Endothelial cell of umbilical vein (primary cell): Measurements from ENCODE around the gene GRM5. TPM values are rescaled to one million over a fixed set of nuclear protein-coding genes. Genes with fewer than 3 reads are reported as not detected.
"Not testable (repeated sequence)": the region's sequence is repeated elsewhere in the genome, so short reads cannot be mapped to it uniquely, and the experiment has no call there.

Experiments used
- BruUV-seq: library from RNA; stranded (reverse); fragments of 400-500 nt; replicated peaks from 2 replicates; lab custom pipeline; 2021; lab: Mats Ljungman, UMichigan
- CTCF ChIA-PET: fragments of 300-600, 350-600 bp; sonication (Branson Sonifier 250); formaldehyde crosslinking; loops from one replicate; lab custom pipeline; 2021; ENCODE audit warnings: antibody characterized with exemption, inconsistent platforms; lab: Charles Lee
- POLR2A ChIA-PET: fragments of 300-600, 350-600 bp; sonication (Branson Sonifier 250); formaldehyde crosslinking; loops from one replicate; lab custom pipeline; 2021; ENCODE audit warnings: antibody characterized with exemption, inconsistent platforms; lab: Charles Lee
- DNase-seq: peaks from one replicate; pipeline ENCODE4 v3.0.0-alpha.2; 2011; ENCODE audit warnings: low read depth, low spot score
- FAIRE-seq: peaks from 2 replicates; lab custom pipeline; 2011; peaks lifted over from hg19 to GRCh38; lab: Jason Lieb, UNC
- H2AFZ ChIP-seq: 2 replicates; pipeline ENCODE4 v1.6.0; 2012; ENCODE audit warnings: low read depth, low read length, control low read depth, inconsistent platforms
- H3K27ac ChIP-seq: 2 replicates; pipeline ENCODE4 v1.5.1; 2011; ENCODE audit warnings: low read depth, mild to moderate bottlenecking, control low read depth, low read length, moderate library complexity; ENCODE audit not compliant: insufficient read depth
- H3K27me3 ChIP-seq, 2 experiments: 2 replicates each; pipeline versions ENCODE4 v1.6.0 to v1.6.1; 2011; ENCODE audit warnings: low read length in 2 of 2, mixed read lengths in 1 of 2; ENCODE audit not compliant: control insufficient read depth in 2 of 2, insufficient read depth in 2 of 2
- H3K36me3 ChIP-seq, 2 experiments: 2 replicates in 1 of 2; 3 replicates in 1 of 2; pipeline ENCODE4 v1.5.1; 2011; ENCODE audit warnings: low read length in 2 of 2, mild to moderate bottlenecking in 1 of 2, moderate library complexity in 1 of 2; ENCODE audit not compliant: control insufficient read depth in 2 of 2, insufficient read depth in 2 of 2; ENCODE audit errors: extremely low read depth in 1 of 2
- H3K4me1 ChIP-seq: 3 replicates; pipeline ENCODE4 v1.5.1; 2011; ENCODE audit warnings: mild to moderate bottlenecking, low read length; ENCODE audit not compliant: control insufficient read depth, insufficient read depth; ENCODE audit errors: extremely low read depth
- H3K4me2 ChIP-seq: 2 replicates; pipeline ENCODE4 v1.6.1; 2011; ENCODE audit warnings: low read length, control low read depth, mixed read lengths; ENCODE audit not compliant: insufficient read depth
- H3K4me3 ChIP-seq, 3 experiments: fragments of 200-600 bp in 1 of 3; sonication (generic), shearing (Covaris generic) in 1 of 3; replicated peaks in 1 of 3; 2 replicates each; pipeline ENCODE4 v1.5.1; 2011 to 2016; ENCODE audit warnings: control low read depth in 3 of 3, low read length in 3 of 3, mild to moderate bottlenecking in 2 of 3, inconsistent platforms in 1 of 3, low read depth in 1 of 3, moderate library complexity in 1 of 3; ENCODE audit not compliant: insufficient read depth in 1 of 3
- H3K79me2 ChIP-seq: 2 replicates; pipeline ENCODE4 v1.6.0; 2012; ENCODE audit warnings: low read length, inconsistent platforms; ENCODE audit not compliant: control insufficient read depth, insufficient read depth
- H3K9ac ChIP-seq: replicated peaks from 2 replicates; pipeline ENCODE3; 2011; ENCODE audit warnings: low read length, control low read depth; ENCODE audit not compliant: insufficient read depth; ENCODE audit errors: extremely low read depth
- H3K9me1 ChIP-seq: replicated peaks from 3 replicates; pipeline ENCODE4 v1.6.0; 2011; ENCODE audit warnings: mild to moderate bottlenecking, low read length; ENCODE audit not compliant: control insufficient read depth, insufficient read depth; ENCODE audit errors: extremely low read depth
- H3K9me3 ChIP-seq: replicated peaks from 2 replicates; pipeline ENCODE4 v1.5.1; 2012; ENCODE audit warnings: low read length, inconsistent platforms; ENCODE audit not compliant: control insufficient read depth, insufficient read depth
- H4K20me1 ChIP-seq: replicated peaks from 2 replicates; pipeline ENCODE3; 2011; ENCODE audit warnings: mild to moderate bottlenecking, low read length; ENCODE audit not compliant: control insufficient read depth, insufficient read depth; ENCODE audit errors: extremely low read depth
- dilution Hi-C: fragments of 300-500 bp; cut with MboI; formaldehyde crosslinking; loops from one replicate; pipeline ENCODE4 v1.15.0; 2019; ENCODE audit warnings: low sequenced_read_pairs; ENCODE audit not compliant: extremely low pct_ligation_motif_present
- intact Hi-C: fragments of 100-400 bp; cut with micrococcal nuclease; formaldehyde crosslinking; loops from one replicate; pipeline ENCODE4 v1.10.0; 2022
- polyA plus RNA-seq, 4 experiments: library from polyadenylated mRNA; depleted of rRNA in 3 of 4; stranded (reverse) in 3 of 4; unstranded in 1 of 4; fragments of >200 nt; gene quantifications; 2 replicates each; pipeline versions ENCODE4 v1.2.1 to v1.2.3, GENCODE V29; 2011 to 2012; ENCODE audit warnings: missing spikeins in 1 of 4
- total RNA-seq: library from RNA; stranded (reverse); gene quantifications from 2 replicates; pipeline ENCODE4 v1.2.3, GENCODE V29; 2021

GRM5 gene
- total and polyA plus RNA-seq, 2 donors (not counting 3 experiments of a cell fraction or from before 2014, with no cell fraction given) = 0.10 to 0.11 TPM

GRCh38 chr11:88846266-88846665, 219.5 kb downstream of the GRM5 start:
- H3K36me3 ChIP-seq, CTCF ChIA-PET, FAIRE-seq, H3K9ac ChIP-seq, H3K4me1 ChIP-seq, BruUV-seq, dilution Hi-C loops, H3K4me2 ChIP-seq, H4K20me1 ChIP-seq, H3K79me2 ChIP-seq, DNase-seq, H3K9me1 ChIP-seq, H2AFZ ChIP-seq, H3K27ac ChIP-seq, H3K27me3 ChIP-seq, POLR2A ChIA-PET, intact Hi-C loops, H3K9me3 ChIP-seq, H3K4me3 ChIP-seq: not testable (repeated sequence)

DNA sequence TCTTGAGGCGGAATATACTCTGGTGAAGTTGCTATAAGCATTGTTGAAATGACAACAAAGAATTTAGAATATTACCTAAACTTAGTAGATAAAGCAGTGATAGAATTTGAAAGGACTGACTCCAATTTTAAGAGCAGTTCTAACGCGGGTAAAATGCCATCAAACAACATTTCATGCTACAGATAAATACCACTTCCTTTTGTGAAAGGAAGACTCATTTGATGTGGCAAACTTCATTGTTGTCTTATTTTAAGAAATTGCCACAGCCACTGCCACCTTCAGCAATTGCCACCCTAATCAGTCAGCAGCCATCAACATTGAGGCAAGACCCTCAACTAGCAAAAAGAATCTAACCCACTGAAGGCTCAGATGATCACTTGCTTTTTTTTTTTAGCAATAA, 220.8 kb downstream of the GRM5 start:
- dilution Hi-C loops, H3K27me3 ChIP-seq, CTCF ChIA-PET, POLR2A ChIA-PET, H3K9me3 ChIP-seq, FAIRE-seq, H2AFZ ChIP-seq, H3K4me1 ChIP-seq, DNase-seq, H3K4me2 ChIP-seq, H3K9ac ChIP-seq, H3K4me3 ChIP-seq, H3K9me1 ChIP-seq, BruUV-seq, H3K79me2 ChIP-seq, H3K27ac ChIP-seq, intact Hi-C loops, H3K36me3 ChIP-seq, H4K20me1 ChIP-seq: not testable (repeated sequence)

- H3K4me3 ChIP-seq, intact Hi-C loops, H3K9ac ChIP-seq, dilution Hi-C loops, H2AFZ ChIP-seq, H3K4me2 ChIP-seq, H3K4me1 ChIP-seq, H3K36me3 ChIP-seq, CTCF ChIA-PET, H4K20me1 ChIP-seq, DNase-seq, H3K27ac ChIP-seq, FAIRE-seq, H3K9me3 ChIP-seq, POLR2A ChIA-PET, H3K79me2 ChIP-seq, BruUV-seq, H3K27me3 ChIP-seq, H3K9me1 ChIP-seq: not testable (repeated sequence)
Observed at GRCh38 chr11:88843766-88844426, 221.9 kb downstream of the GRM5 start.

DNA sequence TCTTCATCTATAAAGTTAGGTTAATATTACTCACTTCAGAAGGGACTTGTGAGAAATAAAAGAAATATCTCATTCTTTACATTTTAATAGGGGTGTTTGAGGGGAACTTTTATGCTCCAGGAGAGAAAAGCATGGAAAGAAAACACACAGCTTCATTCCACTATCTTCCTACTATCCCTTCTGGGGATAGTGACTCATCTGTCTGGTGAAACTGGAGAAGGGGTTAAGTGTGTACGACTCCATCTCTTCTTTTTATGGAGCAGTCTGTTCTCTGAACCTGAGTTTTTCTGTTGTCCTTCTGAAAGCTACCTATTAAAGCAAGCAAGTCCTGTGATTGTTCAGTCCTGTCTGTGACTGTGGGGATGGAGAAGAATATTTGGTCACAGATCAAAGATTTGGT, 227.6 kb downstream of the GRM5 start:
- FAIRE-seq, H3K9ac ChIP-seq, BruUV-seq, H3K27ac ChIP-seq, H2AFZ ChIP-seq, H3K9me1 ChIP-seq, H3K79me2 ChIP-seq, DNase-seq, CTCF ChIA-PET, intact Hi-C loops, H3K27me3 ChIP-seq, H3K4me3 ChIP-seq, H3K36me3 ChIP-seq, POLR2A ChIA-PET, H3K4me1 ChIP-seq, H3K9me3 ChIP-seq, dilution Hi-C loops, H3K4me2 ChIP-seq, H4K20me1 ChIP-seq: not testable (repeated sequence)
